ENCODE measurements around the gene CHTF18. TPM values are rescaled to one million over a fixed set of nuclear protein-coding genes. Genes with fewer than 3 reads are reported as not detected.

The CHTF18 gene
- total and polyA plus RNA-seq, 4 donors = 7.5 to 17.4 (median 14.9) TPM

DNA sequence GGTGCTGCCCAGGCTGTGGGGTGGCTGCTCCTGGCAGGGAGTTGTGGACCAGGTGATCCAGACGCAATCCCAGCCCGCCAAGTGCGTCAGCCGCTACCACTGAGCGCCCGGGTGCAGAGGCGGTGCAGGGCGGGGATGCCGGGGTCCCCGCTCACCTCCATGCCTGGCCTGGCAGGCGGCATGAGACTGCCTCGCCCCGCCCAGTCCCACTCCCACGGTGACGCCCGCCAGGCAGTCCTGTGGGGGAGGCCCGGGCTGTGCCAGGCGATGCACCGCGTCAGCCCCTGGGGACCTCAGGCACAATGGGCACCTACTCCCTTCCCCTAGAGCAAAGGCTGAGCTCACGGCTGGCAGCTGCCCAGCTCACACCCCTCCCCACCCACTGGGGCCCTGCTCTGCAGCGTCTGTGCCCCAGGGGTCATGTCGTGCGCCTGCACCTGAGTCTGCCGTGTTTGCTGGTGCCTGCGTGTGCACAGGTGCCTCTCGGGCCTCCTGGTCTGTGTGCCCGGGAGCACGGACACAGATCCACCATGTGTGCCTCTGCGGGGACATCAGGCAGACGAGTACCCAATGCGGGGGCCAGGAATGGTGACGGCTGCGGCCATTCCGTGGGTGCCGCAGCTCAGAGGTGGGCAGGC, 5.5 kb upstream of the CHTF18 start:
- Histone ChIP-seq H3K4me1 (ENCODE audit: control insufficient read depth in 5 of 5, insufficient read depth in 5 of 5, low read length in 5 of 5) (peaks cover 0 to 13% (median 4%) of the 10 kb centered on the region in 5 donors), H3K4me3 (no peak overlapping the region), H3K36me3 (ENCODE audit: control insufficient read depth in 4 of 4, insufficient read depth in 4 of 4, low read length in 4 of 4) (peaks cover 0 to 8% (median 2%) of the 10 kb centered on the region in 4 donors), H3K27me3 (ENCODE audit: control insufficient read depth in 3 of 3, insufficient read depth in 3 of 3, low read length in 2 of 3) (peaks cover 0 to 5% (median 0%) of the 10 kb centered on the region in 3 donors), H3K9ac (ENCODE audit: insufficient read depth in 1 of 2, low read length in 2 of 2) (no peak overlapping the region), H3K9me3 (ENCODE audit: control insufficient read depth in 4 of 4, insufficient read depth in 3 of 4, low read length in 3 of 4) (peaks cover 0 to 2% (median 0%) of the 10 kb centered on the region in 4 donors), H3K27ac (ENCODE audit: low read depth in 1 of 2, low read length in 1 of 2) (no peak overlapping the region)
- ATAC-seq (ENCODE audit: insufficient read depth, low FRiP score) (no peak), DNase-seq (no peak)
- TF ChIP-seq, protein P1, sequence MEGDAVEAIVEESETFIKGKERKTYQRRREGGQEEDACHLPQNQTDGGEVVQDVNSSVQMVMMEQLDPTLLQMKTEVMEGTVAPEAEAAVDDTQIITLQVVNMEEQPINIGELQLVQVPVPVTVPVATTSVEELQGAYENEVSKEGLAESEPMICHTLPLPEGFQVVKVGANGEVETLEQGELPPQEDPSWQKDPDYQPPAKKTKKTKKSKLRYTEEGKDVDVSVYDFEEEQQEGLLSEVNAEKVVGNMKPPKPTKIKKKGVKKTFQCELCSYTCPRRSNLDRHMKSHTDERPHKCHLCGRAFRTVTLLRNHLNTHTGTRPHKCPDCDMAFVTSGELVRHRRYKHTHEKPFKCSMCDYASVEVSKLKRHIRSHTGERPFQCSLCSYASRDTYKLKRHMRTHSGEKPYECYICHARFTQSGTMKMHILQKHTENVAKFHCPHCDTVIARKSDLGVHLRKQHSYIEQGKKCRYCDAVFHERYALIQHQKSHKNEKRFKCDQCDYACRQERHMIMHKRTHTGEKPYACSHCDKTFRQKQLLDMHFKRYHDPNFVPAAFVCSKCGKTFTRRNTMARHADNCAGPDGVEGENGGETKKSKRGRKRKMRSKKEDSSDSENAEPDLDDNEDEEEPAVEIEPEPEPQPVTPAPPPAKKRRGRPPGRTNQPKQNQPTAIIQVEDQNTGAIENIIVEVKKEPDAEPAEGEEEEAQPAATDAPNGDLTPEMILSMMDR (IDR thresholded peaks at IDR 0.05; ENCODE audit: control extremely low read depth, extremely low read depth) = no peak
- 64 to 74% methylated on average over 36 of the region's 36 CpGs for WGBS, 2 donors

DNA sequence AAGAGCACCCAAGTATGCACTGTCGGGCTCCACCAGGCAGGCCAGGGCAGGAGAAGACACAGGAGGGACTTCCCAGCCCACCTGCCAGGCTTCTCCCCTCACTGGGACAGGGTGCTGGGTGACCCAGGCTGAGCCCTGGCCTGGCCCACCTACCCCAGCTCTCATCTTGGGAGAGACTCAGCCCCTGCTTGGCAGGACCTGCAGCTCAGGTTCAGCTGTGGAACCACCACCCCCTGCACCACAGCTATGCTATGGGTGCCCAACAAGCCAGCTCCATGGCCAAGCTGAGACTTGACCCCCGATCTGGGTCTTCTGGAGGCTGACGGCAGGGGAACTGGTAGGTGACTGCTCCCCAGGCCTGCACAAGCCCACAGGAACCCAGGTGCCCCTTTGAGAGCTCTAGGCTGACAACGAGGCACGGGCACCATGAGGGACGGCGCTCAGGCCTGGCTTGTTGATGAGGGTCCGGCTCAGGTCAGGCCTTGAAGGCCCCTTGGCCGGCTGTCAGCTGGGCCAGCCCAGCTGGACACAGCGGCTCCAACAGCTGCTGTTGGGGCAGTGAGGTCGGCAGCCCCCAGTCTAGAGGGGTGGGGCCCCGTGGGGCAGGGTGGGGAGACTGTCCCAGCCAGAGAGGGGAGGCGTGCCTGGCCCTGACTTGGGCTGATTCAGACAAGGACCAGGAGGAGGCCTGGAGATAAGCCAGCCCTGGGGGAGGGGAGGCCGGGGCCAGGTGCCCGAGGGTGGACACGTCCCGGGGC, 4.8 kb upstream of the CHTF18 start:
- Histone ChIP-seq H3K27ac (ENCODE audit: low read depth in 1 of 2, low read length in 1 of 2) (no peak overlapping the region), H3K4me1 (ENCODE audit: control insufficient read depth in 5 of 5, insufficient read depth in 5 of 5, low read length in 5 of 5) (peaks cover 0 to 13% (median 4%) of the 10 kb centered on the region in 5 donors), H3K36me3 (ENCODE audit: control insufficient read depth in 4 of 4, insufficient read depth in 4 of 4, low read length in 4 of 4) (peaks cover 0 to 8% (median 2%) of the 10 kb centered on the region in 4 donors), H3K9ac (ENCODE audit: insufficient read depth in 1 of 2, low read length in 2 of 2) (no peak overlapping the region), H3K9me3 (ENCODE audit: control insufficient read depth in 4 of 4, insufficient read depth in 3 of 4, low read length in 3 of 4) (peaks cover 0 to 2% (median 0%) of the 10 kb centered on the region in 4 donors), H3K27me3 (ENCODE audit: control insufficient read depth in 3 of 3, insufficient read depth in 3 of 3, low read length in 2 of 3) (peaks cover 0 to 5% (median 0%) of the 10 kb centered on the region in 3 donors), H3K4me3 (no peak overlapping the region)
- ATAC-seq (ENCODE audit: insufficient read depth, low FRiP score) (no peak), DNase-seq (peak in 1 of 3 donors; percentile 17)
- TF ChIP-seq, protein P1 (IDR thresholded peaks at IDR 0.05; ENCODE audit: control extremely low read depth, extremely low read depth) = no peak
- WGBS, 2 donors = 47 to 59% methylated on average over 17 of the region's 17 CpGs

DNA sequence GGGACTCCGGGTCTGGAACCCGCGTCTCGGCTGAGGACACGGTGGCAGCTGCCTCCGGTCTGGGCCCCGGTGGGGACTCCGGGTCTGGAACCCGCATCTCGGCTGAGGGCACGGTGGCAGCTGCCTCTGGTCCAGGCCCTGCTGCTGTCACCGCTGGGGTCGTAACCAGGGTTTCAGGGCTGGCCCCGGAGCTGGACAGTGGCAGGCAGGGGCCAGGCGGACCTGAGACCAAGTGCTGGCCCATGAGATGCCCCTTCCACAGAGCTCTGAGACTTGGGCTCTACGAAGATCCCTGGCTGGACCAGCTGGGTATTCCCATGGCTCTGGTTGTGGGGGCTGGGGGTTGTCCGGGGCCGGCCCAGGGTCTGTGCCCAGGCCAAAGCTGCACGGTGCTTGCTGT, 4.0 kb upstream of the CHTF18 start:
- 94 to 97% methylated on average over 19 of the region's 19 CpGs for WGBS, 2 donors

More for the DNA sequence above, 4.0 kb upstream of the CHTF18 start:
- peaks cover 0 to 20% (median 4%) of the 10 kb centered on the region in 5 donors for H3K4me1 ChIP-seq (ENCODE audit: control insufficient read depth in 5 of 5, insufficient read depth in 5 of 5, low read length in 5 of 5)
- H3K4me3 ChIP-seq = no peak overlapping the region
- ATAC-seq (ENCODE audit: insufficient read depth, low FRiP score) (no peak), DNase-seq (no peak)
- H3K36me3 ChIP-seq (ENCODE audit: control insufficient read depth in 4 of 4, insufficient read depth in 4 of 4, low read length in 4 of 4) = peaks cover 0 to 8% (median 2%) of the 10 kb centered on the region in 4 donors
- peaks cover 0 to 5% (median 0%) of the 10 kb centered on the region in 3 donors for H3K27me3 ChIP-seq (ENCODE audit: control insufficient read depth in 3 of 3, insufficient read depth in 3 of 3, low read length in 2 of 3)
- no peak overlapping the region for H3K9ac ChIP-seq (ENCODE audit: insufficient read depth in 1 of 2, low read length in 2 of 2)
- H3K9me3 ChIP-seq (ENCODE audit: control insufficient read depth in 4 of 4, insufficient read depth in 3 of 4, low read length in 3 of 4) = peaks cover 0 to 2% (median 0%) of the 10 kb centered on the region in 4 donors
- no peak overlapping the region for H3K27ac ChIP-seq (ENCODE audit: low read depth in 1 of 2, low read length in 1 of 2)
- TF ChIP-seq, protein P1 (IDR thresholded peaks at IDR 0.05; ENCODE audit: control extremely low read depth, extremely low read depth) = no peak

Data from lung (tissue), 12 donors.